GM18519 (cell line): ENCODE measurements around the gene ERLIN1.
A peak's percentile ranks its signal among the peaks of the same experiment; 100 is the strongest.

Experiments
- ATAC-seq: cut with Tn5 transposase; IDR thresholded peaks from one replicate; pipeline ENCODE4 v1.9.1; 2021; ENCODE audit warnings: mild to moderate bottlenecking, moderate library complexity; ENCODE audit not compliant: unreplicated experiment, low FRiP score

The ERLIN1 gene

GRCh38 chr10:100173035-100173434, 12.8 kb downstream of the ERLIN1 start:
- ATAC-seq, result no peak

- ATAC-seq, result no peak
These were observed 13.5 kb downstream of the ERLIN1 start for GRCh38 chr10:100172349-100172748.

DNA sequence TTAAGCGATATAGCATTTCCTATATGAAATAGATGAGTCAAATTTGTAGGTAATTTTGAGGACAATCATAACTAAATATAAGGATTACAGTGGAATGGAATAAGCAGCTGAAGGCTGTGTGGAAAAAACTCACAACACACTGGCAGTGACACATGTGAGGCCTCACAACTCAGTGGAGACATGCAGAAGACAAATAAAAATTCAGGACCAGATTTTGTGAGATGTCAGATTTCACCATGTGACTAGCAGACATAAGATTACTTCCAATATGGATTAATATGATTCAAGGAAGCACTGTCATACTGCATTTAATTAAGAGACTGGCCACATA, 17.6 kb downstream of the ERLIN1 start:
- no peak for ATAC-seq

- no peak for ATAC-seq
These were observed 18.1 kb downstream of the ERLIN1 start for GRCh38 chr10:100167553-100168312.

DNA sequence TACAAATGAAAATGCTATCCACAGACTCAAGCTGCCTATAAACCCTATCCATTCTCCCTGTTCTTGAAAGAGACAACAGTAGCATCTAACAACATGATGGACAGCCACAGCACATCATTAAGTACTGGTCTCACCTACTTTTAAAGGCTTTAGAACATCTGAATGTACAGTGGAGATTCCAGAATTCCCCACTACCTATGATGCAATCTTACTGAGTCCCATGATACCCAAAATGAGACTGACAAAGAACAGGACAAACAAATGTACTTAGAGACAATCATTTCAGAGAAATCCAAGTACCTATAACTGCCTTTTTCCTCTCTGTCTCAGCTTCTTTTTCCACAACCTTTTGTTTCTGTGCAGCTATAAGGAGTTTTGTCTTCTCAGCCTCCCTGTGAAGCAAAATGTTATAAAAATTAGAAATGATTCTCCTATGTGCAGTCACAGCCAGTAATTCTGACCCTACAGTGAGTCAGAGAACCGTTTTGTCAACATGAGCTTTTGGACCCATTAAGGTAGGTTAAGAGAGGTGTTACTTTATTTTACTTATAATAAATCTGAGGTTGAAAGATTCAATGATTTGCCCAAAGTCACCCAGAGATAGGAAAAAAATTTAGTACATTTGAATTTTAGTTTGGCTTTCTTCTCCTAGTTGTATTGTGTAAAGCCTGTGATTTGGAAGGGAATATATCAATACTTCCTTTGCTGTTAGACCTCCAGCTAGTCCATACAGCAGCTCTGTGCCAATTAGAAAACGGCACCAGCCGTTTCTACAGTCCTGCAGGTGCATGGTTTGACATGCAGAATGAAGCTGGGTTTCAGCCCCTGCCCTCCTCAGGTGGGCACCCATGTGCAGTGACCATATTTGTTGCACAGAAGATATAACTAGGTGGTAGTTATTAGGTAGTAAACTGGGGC, 21.9 kb downstream of the ERLIN1 start:
- no peak for ATAC-seq

DNA sequence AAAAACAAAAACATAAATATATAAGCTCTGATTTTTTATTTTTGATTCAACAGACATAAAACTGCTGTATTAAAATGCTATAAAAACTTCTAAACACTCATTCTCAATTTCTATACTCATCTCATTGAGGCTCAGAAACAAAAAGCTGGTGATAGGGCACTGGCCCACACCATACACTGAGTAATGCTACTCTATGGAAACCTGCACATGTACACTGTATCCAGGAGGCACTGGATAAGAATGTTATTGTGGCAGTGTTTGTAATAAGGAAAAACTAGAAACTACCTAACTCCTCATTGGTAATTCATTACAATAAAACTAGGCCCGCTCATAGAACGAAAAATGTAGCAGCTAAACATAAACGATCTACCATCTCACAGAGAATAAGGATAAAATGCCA, 23.1 kb downstream of the ERLIN1 start:
- ATAC-seq, result no peak

DNA sequence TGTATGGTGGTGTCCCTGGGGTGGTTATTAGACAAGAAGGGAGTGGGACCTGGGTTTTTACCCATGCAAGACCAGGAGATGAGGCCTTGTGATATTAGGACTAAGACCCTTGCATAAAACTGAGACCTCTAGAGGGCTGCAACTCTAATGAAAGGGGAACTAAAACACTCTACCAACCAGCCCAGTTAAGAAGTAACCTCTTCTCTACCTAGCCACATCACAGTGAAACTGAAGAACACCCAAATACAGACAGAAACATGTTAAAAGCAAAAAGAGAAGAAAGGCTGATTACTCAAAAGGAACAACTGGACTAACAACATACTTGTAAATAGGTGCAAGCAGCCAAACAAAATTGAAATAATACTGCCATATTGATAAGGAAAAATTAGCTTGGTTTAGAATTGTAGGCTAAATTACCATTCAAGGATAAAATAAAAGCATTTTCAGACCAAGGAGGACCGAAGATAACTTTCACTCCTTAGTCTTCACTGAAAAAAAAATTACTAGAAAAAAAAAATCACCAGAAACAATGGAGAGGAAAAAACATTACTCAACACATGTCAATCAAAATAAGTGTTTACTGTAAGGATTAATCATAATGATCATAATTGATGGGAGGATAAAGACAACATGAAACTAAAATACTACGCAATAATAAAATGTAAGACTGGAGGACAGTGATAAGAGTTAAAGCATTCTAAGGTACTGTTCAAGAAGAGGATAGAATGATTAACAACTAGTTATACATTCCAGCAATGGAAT, 27.6 kb downstream of the ERLIN1 start:
- ATAC-seq, result peak; percentile 94

GRCh38 chr10:100157156-100157555, 28.7 kb downstream of the ERLIN1 start:
- no peak for ATAC-seq

DNA sequence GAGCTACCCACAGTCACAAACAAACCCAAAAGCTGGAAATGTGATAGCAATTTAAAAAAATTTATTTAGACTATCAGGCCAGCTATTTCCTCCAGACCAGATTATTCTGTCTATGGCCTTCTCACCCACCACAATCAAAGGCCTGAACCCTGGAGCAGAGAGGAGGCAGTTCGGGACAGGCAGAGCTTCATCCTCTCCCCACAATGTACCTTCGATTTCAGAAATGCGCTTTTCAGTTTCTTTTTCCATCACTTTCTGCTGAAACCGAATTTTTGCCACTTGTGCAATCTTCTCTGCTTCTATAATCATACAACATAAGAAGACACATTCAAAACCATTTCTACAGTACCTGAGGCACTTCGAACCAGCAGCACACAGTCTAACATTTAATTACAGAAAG, 29.9 kb downstream of the ERLIN1 start:
- ATAC-seq, result no peak

DNA sequence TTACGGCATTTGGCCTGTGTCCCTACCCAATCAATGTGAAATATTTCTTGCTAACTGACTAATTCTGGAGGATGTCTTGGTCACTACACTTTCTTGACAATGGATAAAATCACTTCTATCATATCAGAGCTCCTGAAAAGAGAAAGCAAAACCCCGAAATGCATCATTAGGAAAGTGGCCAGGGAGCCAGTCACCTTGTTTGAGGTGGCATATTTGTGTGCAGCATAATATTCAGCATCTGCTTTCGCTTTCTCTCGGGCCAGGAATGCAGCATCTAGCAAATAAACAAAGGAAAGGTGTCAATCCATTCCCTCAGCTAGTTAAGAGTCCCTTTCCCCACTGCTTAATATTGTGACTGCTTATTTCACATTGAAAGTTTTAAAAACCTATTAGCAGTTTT, 31.2 kb downstream of the ERLIN1 start:
- no peak for ATAC-seq

GRCh38 chr10:100153239-100153825, 32.5 kb downstream of the ERLIN1 start:
- ATAC-seq, result no peak

GRCh38 chr10:100151723-100152300, 34.0 kb downstream of the ERLIN1 start:
- no peak for ATAC-seq

DNA sequence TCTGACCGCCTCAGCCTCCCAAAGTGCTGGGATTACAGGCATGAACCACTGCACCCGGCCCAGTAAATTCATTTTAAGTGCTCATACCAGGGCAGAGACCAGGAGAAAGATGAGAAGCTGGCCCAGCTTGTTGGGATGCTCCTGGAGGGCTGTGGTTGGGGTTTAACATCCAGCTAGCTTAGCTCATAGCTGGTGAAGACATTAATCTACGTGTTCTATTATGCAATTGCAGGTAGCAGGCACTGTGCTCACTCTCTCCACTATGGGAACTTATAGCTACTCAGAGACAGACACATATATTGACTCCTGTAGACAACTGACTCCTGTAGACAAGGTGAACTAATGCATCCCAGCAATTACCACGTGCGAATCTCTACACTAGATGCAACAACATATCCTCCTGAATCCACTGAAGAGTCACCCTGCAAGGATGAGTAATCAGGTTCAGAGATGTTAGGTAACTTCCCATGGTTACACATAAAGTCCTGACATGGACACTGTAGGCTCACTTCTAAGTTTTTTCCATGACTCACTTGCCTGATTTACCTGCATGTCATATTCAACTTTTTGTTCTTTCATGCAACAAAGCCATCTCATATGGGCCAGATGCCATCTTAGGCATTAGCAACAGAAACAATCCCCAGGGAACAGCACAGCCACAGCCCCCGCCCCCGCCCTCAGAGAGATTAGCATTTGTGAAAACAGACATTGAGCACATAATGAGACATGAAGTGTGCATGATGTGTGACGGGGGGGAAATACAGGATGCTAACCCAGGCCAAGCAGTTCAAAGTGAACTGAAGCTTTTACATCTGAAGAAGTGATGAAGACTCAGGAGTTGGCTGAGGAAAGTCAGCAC, 37.2 kb downstream of the ERLIN1 start:
- no peak for ATAC-seq

DNA sequence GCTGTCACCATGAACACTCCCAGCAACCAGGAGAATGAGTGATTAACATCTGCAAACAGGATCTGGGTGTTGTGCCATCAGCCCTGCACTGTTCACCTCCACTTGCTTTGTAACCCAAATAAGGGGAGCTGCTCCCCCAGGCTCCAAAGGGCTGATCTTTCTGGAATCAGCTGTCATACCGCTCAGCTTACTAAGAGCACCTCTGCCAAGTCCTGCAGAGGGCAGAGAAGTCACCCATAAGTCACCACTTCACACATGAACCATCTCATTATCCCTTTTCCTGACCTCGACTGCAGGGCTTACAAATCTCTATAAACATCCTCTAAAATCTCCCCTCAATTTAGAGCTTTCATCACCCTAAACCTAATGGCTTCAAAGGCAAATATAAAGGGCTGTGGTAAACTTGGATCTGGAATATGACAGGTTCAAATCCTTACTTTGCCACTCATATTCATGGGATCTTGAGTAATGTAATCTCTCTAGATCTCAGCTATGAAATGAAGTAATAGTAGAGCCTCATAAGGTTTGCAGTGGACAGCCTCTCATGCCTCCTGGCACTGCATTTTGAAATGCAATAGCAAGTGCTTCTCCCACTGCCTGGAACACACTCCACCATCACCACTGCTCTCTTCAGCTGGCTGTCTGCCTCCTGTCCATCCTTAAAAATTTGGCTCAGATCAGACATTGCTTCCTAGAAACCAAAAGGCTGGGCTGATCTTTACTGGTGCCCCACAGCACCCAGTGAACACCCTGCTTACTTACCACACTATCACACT, 38.8 kb downstream of the ERLIN1 start:
- ATAC-seq, result no peak

- ATAC-seq, result no peak
These were observed 39.4 kb downstream of the ERLIN1 start for GRCh38 chr10:100146398-100146797.

- ATAC-seq, result no peak
These were observed 42.1 kb downstream of the ERLIN1 start for GRCh38 chr10:100143756-100144155.

DNA sequence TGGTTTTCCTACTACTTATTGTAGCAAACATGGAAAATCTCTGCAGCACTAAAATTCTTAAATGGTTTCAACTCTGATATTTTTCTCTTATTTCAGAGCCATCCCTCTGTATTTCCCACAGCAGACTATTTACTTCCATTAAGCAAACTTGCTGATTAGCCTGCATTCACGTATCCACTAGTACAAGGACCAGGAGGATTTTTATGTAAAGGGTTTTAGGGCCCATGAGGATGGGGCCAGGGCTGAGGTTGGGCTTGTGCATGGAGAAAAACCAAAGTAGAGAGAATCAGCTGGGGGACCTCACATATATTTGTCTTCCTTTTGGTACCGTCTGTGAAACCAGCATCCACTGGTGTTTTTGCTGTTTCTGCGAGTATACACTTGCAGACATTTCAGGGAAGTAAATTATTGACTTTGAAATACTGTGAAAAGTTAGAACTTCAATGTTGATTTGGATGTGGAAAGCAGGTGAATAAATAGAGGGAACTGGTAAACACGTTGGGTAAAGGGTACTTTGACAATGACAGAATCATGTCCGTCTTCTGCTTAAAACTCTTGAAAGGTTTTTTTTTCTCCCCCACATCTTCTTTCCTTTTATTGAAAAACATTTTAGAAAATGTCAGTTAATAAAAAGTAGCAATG, 44.3 kb downstream of the ERLIN1 start:
- ATAC-seq, result no peak

- ATAC-seq, result no peak
These were observed 45.8 kb downstream of the ERLIN1 start for GRCh38 chr10:100140070-100140469.
